HG03457 (cell line): ENCODE results near the gene CFAP45.

ENCODE experiments used
- ATAC-seq: cut with Tn5 transposase; IDR thresholded peaks from one replicate; pipeline ENCODE4 v1.9.1; 2021; ENCODE audit warnings: moderate number of reproducible peaks; ENCODE audit not compliant: unreplicated experiment

The CFAP45 gene

GRCh38 chr1:159900086-159900680 lies at the start of gene CFAP45:
Gene CFAP45 (minus strand): TSS chr1:159900165. CDS start chr1:159900098, 67 bp downstream.
- ATAC-seq: no peak

- no peak for ATAC-seq
These were observed 49.2 kb upstream of the CFAP45 start for GRCh38 chr1:159949123-159949522.

GRCh38 chr1:159947942-159948341 lies 48.0 kb upstream of the CFAP45 start:
- no peak for ATAC-seq

GRCh38 chr1:159946242-159947187 lies 46.5 kb upstream of the CFAP45 start:
- ATAC-seq: no peak

- no peak for ATAC-seq
These were observed 45.7 kb upstream of the CFAP45 start, which contains the start of gene IGSF9 for GRCh38 chr1:159945483-159946241. Gene IGSF9 (minus strand): TSS chr1:159945613. CDS start chr1:159943454, 2,159 bp downstream.

GRCh38 chr1:159944623-159945455 lies 44.9 kb upstream of the CFAP45 start:
- no peak for ATAC-seq

GRCh38 chr1:159943908-159944622 lies 44.1 kb upstream of the CFAP45 start:
- ATAC-seq: no peak

GRCh38 chr1:159943278-159943640 lies 43.3 kb upstream of the CFAP45 start:
- ATAC-seq: no peak

GRCh38 chr1:159942632-159943277 lies 42.8 kb upstream of the CFAP45 start:
- ATAC-seq: no peak

GRCh38 chr1:159941591-159942560 lies 41.9 kb upstream of the CFAP45 start:
- ATAC-seq: no peak

- no peak for ATAC-seq
These were observed 41.2 kb upstream of the CFAP45 start for GRCh38 chr1:159941141-159941540.

GRCh38 chr1:159940006-159940620 lies 40.1 kb upstream of the CFAP45 start:
- no peak for ATAC-seq

- ATAC-seq: no peak
These were observed 39.7 kb upstream of the CFAP45 start for GRCh38 chr1:159939678-159940002.

- ATAC-seq: no peak
These were observed 39.1 kb upstream of the CFAP45 start for GRCh38 chr1:159938905-159939677.

GRCh38 chr1:159938211-159938852 lies 38.4 kb upstream of the CFAP45 start:
- no peak for ATAC-seq

GRCh38 chr1:159937054-159937750 lies 37.2 kb upstream of the CFAP45 start:
- ATAC-seq: no peak
